HG03520 (cell line): Measurements from ENCODE around the gene PCP2.

Source experiments
- ATAC-seq: cut with Tn5 transposase; IDR thresholded peaks from one replicate; pipeline ENCODE4 v1.9.1; 2021; ENCODE audit warnings: mild to moderate bottlenecking, moderate library complexity; ENCODE audit not compliant: unreplicated experiment

Gene PCP2

GRCh38 chr19:7620442-7621412, 12.8 kb downstream of the PCP2 start:
- ATAC-seq: no peak

- ATAC-seq: no peak
These were observed 13.7 kb downstream of the PCP2 start for GRCh38 chr19:7619671-7620441.

GRCh38 chr19:7618771-7619510, 14.6 kb downstream of the PCP2 start:
- no peak for ATAC-seq

- no peak for ATAC-seq
These were observed 15.2 kb downstream of the PCP2 start for GRCh38 chr19:7618348-7618747.

GRCh38 chr19:7617735-7618134, 15.8 kb downstream of the PCP2 start:
- no peak for ATAC-seq

- no peak for ATAC-seq
These were observed 16.3 kb downstream of the PCP2 start for GRCh38 chr19:7617172-7617571.

GRCh38 chr19:7614859-7615741, 18.4 kb downstream of the PCP2 start:
- ATAC-seq: no peak

- no peak for ATAC-seq
These were observed 20.9 kb downstream of the PCP2 start for GRCh38 chr19:7612282-7613274.

GRCh38 chr19:7611541-7612279, 21.8 kb downstream of the PCP2 start:
- no peak for ATAC-seq

- no peak for ATAC-seq
These were observed 22.9 kb downstream of the PCP2 start for GRCh38 chr19:7610491-7611240.

GRCh38 chr19:7607874-7608560, 25.5 kb downstream of the PCP2 start:
- no peak for ATAC-seq

GRCh38 chr19:7607212-7607873, 26.2 kb downstream of the PCP2 start:
- no peak for ATAC-seq

- ATAC-seq: no peak
These were observed 27.2 kb downstream of the PCP2 start for GRCh38 chr19:7606289-7606688.

GRCh38 chr19:7605490-7606222, 27.9 kb downstream of the PCP2 start:
- ATAC-seq: no peak

GRCh38 chr19:7603919-7604318, 29.6 kb downstream of the PCP2 start:
- ATAC-seq: no peak
